GM23338 (cell line): ENCODE measurements around the gene TRIM36. TPM values are rescaled to one million over a fixed set of nuclear protein-coding genes. Genes with fewer than 3 reads are reported as not detected.
A peak's percentile ranks its signal among the peaks of the same experiment; 100 is the strongest.

Experiments used
- ATAC-seq: fragments of 200-7000 bp; cut with Tn5 transposase; 3 replicates; pipeline ENCODE4 v1.9.1; 2020
- DNase-seq: peaks from one replicate; pipeline ENCODE4 v3.0.0-alpha.2; 2015; ENCODE audit warnings: low spot score
- H2AFZ ChIP-seq: fragments of 200-600 bp; sonication (generic); 2 replicates; pipeline ENCODE4 v1.8.0; 2016; ENCODE audit warnings: antibody characterized with exemption, mild to moderate bottlenecking, moderate library complexity
- H3F3A ChIP-seq: fragments of 200-600 bp; sonication (generic); replicated peaks from 2 replicates; pipeline ENCODE4 v1.8.0; 2017; ENCODE audit warnings: antibody characterized with exemption, mixed run types, low read depth
- H3K27ac ChIP-seq: fragments of 200-600 bp; sonication (generic); 2 replicates; pipeline ENCODE4 v1.6.1; 2016; ENCODE audit warnings: low read depth
- H3K27me3 ChIP-seq: fragments of 200-600 bp; sonication (generic); 2 replicates; pipeline ENCODE4 v1.8.0; 2016; ENCODE audit warnings: mild to moderate bottlenecking, mixed run types, moderate library complexity; ENCODE audit not compliant: insufficient read depth
- H3K36me3 ChIP-seq: fragments of 200-600 bp; sonication (generic); 2 replicates; pipeline ENCODE4 v1.8.0; 2016; ENCODE audit warnings: mild to moderate bottlenecking; ENCODE audit not compliant: insufficient read depth
- H3K4me1 ChIP-seq: fragments of 200-600 bp; sonication (generic); 2 replicates; pipeline ENCODE4 v1.8.0; 2016; ENCODE audit warnings: mild to moderate bottlenecking, moderate library complexity; ENCODE audit not compliant: insufficient read depth
- H3K4me2 ChIP-seq: fragments of 200-600 bp; sonication (generic); 2 replicates; pipeline ENCODE4 v1.7.1; 2017; ENCODE audit warnings: mixed run types
- H3K4me3 ChIP-seq: fragments of 200-600 bp; sonication (generic); 2 replicates; pipeline ENCODE4 v1.6.1; 2016; ENCODE audit warnings: mixed run types
- H3K79me2 ChIP-seq: fragments of 200-600 bp; sonication (generic); replicated peaks from 2 replicates; pipeline ENCODE4 v1.8.0; 2017; ENCODE audit warnings: mild to moderate bottlenecking; ENCODE audit not compliant: insufficient read depth
- H3K9me2 ChIP-seq: fragments of 200-600 bp; sonication (generic); 2 replicates; pipeline ENCODE4 v1.8.0; 2017; ENCODE audit not compliant: insufficient read depth
- H4K20me1 ChIP-seq: fragments of 200-600 bp; sonication (generic); replicated peaks from 2 replicates; pipeline ENCODE4 v1.8.0; 2017; ENCODE audit warnings: mild to moderate bottlenecking; ENCODE audit not compliant: insufficient read depth
- H3K27ac Mint-ChIP-seq: 2 replicates; pipeline ENCODE4 v1.8.0; 2020; ENCODE audit warnings: inconsistent platforms, mild to moderate bottlenecking, moderate library complexity, mixed read lengths
- H3K27me3 Mint-ChIP-seq: 3 replicates; pipeline ENCODE4 v1.8.0; 2022; ENCODE audit warnings: low read depth, mild to moderate bottlenecking, moderate library complexity, mixed read lengths, inconsistent platforms; ENCODE audit not compliant: insufficient read depth, poor library complexity
- H3K36me3 Mint-ChIP-seq: 3 replicates; pipeline ENCODE4 v1.8.0; 2021; ENCODE audit warnings: low read depth, mild to moderate bottlenecking, inconsistent platforms, moderate library complexity, mixed read lengths
- H3K4me1 Mint-ChIP-seq: 3 replicates; pipeline ENCODE4 v1.8.0; 2020; ENCODE audit warnings: mild to moderate bottlenecking, inconsistent platforms, mixed read lengths
- H3K4me3 Mint-ChIP-seq: 3 replicates; pipeline ENCODE4 v1.8.0; 2021; ENCODE audit warnings: moderate library complexity, mild to moderate bottlenecking, inconsistent platforms, mixed read lengths
- H3K9me3 Mint-ChIP-seq: 3 replicates; pipeline ENCODE4 v1.8.0; 2020; ENCODE audit warnings: moderate library complexity, mild to moderate bottlenecking, inconsistent platforms, mixed read lengths
- CREB1 ChIP-seq: fragments of 250-450 bp; sonication (Bioruptor Pico); IDR thresholded peaks from 2 replicates; pipeline ENCODE4 v1.5.0; 2020; ENCODE audit warnings: low read depth, mild to moderate bottlenecking, moderate library complexity
- CTCF ChIP-seq, 2 experiments: fragments of 200-600 bp in 1 of 2; sonication (generic) in 1 of 2; conservative IDR thresholded peaks; 2 replicates each; pipeline versions ENCODE4 v1.5.1 to v1.6.1; 2016 to 2017; ENCODE audit warnings: antibody characterized with exemption in 2 of 2, low read depth in 2 of 2, mild to moderate bottlenecking in 2 of 2, moderate library complexity in 1 of 2
- ETS1 ChIP-seq: IDR thresholded peaks from 2 replicates; pipeline ENCODE4 v1.6.1; 2016; ENCODE audit warnings: antibody characterized with exemption
- EZH2 ChIP-seq: fragments of 200-600 bp; sonication (generic); IDR thresholded peaks from one replicate; pipeline ENCODE4 v1.8.0; 2017; ENCODE audit warnings: antibody characterized with exemption, mild to moderate bottlenecking, low read depth; ENCODE audit not compliant: unreplicated experiment
- EZH2phosphoT487 ChIP-seq: fragments of 200-600 bp; sonication (generic); IDR thresholded peaks from one replicate; pipeline ENCODE4 v1.8.1; 2018; ENCODE audit warnings: antibody characterized with exemption; ENCODE audit not compliant: unreplicated experiment
- JUNB ChIP-seq: IDR thresholded peaks from one replicate; pipeline ENCODE4 v1.6.1; 2016; ENCODE audit warnings: antibody characterized with exemption; ENCODE audit not compliant: unreplicated experiment
- NANOG ChIP-seq: IDR thresholded peaks from 2 replicates; pipeline ENCODE4 v1.6.1; 2016; ENCODE audit warnings: antibody characterized with exemption, borderline replicate concordance
- POLR2AphosphoS5 ChIP-seq: IDR thresholded peaks from 2 replicates; pipeline ENCODE4 v1.6.1; 2016; ENCODE audit warnings: antibody characterized with exemption, low read depth
- REST ChIP-seq: IDR thresholded peaks from one replicate; pipeline ENCODE4 v1.6.1; 2018; ENCODE audit warnings: antibody characterized with exemption; ENCODE audit not compliant: unreplicated experiment
- STAT1 ChIP-seq: IDR thresholded peaks from one replicate; pipeline ENCODE4 v1.6.1; 2016; ENCODE audit warnings: antibody characterized with exemption; ENCODE audit not compliant: unreplicated experiment
- ZNF114 ChIP-seq: fragments of 250-450 bp; sonication (Bioruptor Pico); IDR thresholded peaks from 2 replicates; pipeline ENCODE4 v1.5.0; 2020; ENCODE audit warnings: mild to moderate bottlenecking, moderate library complexity
- ZNF331 ChIP-seq: fragments of 250-450 bp; sonication (Bioruptor Pico); IDR thresholded peaks from 2 replicates; pipeline ENCODE4 v1.5.0; 2020; ENCODE audit warnings: low read depth, mild to moderate bottlenecking, moderate library complexity
- ZNF462 ChIP-seq: fragments of 250-450 bp; sonication (Bioruptor Pico); IDR thresholded peaks from 2 replicates; pipeline ENCODE4 v1.5.0; 2020; ENCODE audit warnings: mild to moderate bottlenecking, moderate library complexity
- polyA plus RNA-seq: library from polyadenylated mRNA; unstranded; fragments of >200 nt; fragmentation: Nextera tagmentation; extraction: Ambion mirVana; gene quantifications from 2 replicates; pipeline ENCODE4 v1.2.1, GENCODE V29; 2016
- total RNA-seq: library from RNA; depleted of rRNA; stranded (reverse); fragments of >200 nt; shearing (Covaris generic); gene quantifications from 2 replicates; pipeline ENCODE4 v1.2.3, GENCODE V29; 2014

Gene TRIM36
- total and polyA plus RNA-seq, 2 experiments from 2014 or later = 4.4 to 14.1 TPM

GRCh38 chr5:115109356-115109755, 60.4 kb downstream of the TRIM36 start:
- no peaks in the 10 kb centered on the region for H3K79me2 ChIP-seq
- H3K9me2 ChIP-seq = no peaks in the 10 kb centered on the region
- H3K27ac ChIP-seq = no peak overlapping the region
- TF ChIP-seq STAT1 (no peak), POLR2AphosphoS5 (no peak), ZNF462 (CRISPR knock-in tag) (no peak), JUNB (no peak), ETS1 (no peak), REST (no peak), NANOG (no peak), EZH2 (no peak), EZH2phosphoT487 (no peak), ZNF114 (no peak), CTCF (conservative IDR thresholded peaks at IDR 0.05; ENCODE audit: low read depth in 2 of 2) (no peak), ZNF331 (CRISPR knock-in tag) (no peak), CREB1 (CRISPR knock-in tag) (no peak)
- Mint-ChIP-seq H3K36me3 (no peaks in the 10 kb centered on the region), H3K27ac (peak overlapping the region; percentile 79), H3K4me3 (0 out of 3 replicates have a peak overlapping the region, but pooled peaks have one; percentile 3), H3K27me3 (peaks cover 5% of the 10 kb centered on the region), H3K9me3 (no peaks in the 10 kb centered on the region), H3K4me1 (peaks cover 27% of the 10 kb centered on the region)
- H3K36me3 ChIP-seq = no peaks in the 10 kb centered on the region
- peak overlapping the region; percentile 9; the same call in 1 of the 2 replicates for H2AFZ ChIP-seq
- ATAC-seq (peak; percentile 33; the same call in 2 of the 3 replicates), DNase-seq (no peak)
- no peaks in the 10 kb centered on the region for H3K27me3 ChIP-seq
- H3K4me2 ChIP-seq = peak overlapping the region; percentile 59
- H3K4me3 ChIP-seq = peak overlapping the region; percentile 5
- no peaks in the 10 kb centered on the region for H3F3A ChIP-seq
- H4K20me1 ChIP-seq = no peaks in the 10 kb centered on the region
- H3K4me1 ChIP-seq = peaks cover 14% of the 10 kb centered on the region
